GM21526 (cell line): ENCODE results near the gene NRG3.

Source experiments
- ATAC-seq: cut with Tn5 transposase; IDR thresholded peaks from one replicate; pipeline ENCODE4 v1.9.1; 2021; ENCODE audit warnings: moderate library complexity; ENCODE audit not compliant: unreplicated experiment, low FRiP score

The NRG3 gene

GRCh38 chr10:82866424-82867020, 991.5 kb downstream of the NRG3 start:
- ATAC-seq, result no peak

DNA sequence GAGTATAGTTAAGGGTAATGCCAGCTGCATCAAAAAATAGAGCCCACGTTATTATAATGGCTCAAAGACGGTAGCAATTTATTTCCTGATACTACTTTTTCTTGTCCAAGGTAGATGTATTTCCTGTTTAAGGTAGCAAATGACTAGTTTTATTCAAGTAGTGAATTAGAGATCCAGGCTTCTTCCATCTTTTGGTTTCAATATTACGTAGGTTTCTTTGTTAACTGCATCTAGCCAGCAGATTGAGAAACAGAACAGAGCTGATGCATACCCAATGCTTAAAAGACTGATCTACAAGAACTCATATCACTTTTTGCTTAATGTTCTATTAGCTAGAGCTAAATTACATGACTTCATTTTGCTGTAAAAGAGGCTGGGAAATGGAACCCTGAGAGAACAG, 992.1 kb downstream of the NRG3 start:
- ATAC-seq, result no peak

DNA sequence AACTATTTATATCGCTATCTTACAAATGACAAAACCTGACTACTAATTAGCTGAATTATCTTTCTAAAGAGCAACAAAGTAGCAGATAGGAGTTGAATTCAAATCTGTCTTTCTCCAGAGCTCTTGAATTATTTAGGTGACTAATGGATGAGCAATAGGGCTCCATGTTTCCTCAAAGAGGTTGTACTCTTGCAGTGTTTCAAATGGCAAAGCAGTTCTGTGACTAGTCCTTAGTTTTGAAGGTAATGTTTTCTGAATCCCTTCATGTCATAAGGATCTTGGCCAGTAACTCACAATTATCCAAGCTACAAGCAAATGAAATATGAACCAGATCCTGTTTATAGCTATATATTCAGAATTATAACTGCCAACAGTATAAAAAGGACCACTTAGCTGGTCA, 999.7 kb downstream of the NRG3 start:
- no peak for ATAC-seq

DNA sequence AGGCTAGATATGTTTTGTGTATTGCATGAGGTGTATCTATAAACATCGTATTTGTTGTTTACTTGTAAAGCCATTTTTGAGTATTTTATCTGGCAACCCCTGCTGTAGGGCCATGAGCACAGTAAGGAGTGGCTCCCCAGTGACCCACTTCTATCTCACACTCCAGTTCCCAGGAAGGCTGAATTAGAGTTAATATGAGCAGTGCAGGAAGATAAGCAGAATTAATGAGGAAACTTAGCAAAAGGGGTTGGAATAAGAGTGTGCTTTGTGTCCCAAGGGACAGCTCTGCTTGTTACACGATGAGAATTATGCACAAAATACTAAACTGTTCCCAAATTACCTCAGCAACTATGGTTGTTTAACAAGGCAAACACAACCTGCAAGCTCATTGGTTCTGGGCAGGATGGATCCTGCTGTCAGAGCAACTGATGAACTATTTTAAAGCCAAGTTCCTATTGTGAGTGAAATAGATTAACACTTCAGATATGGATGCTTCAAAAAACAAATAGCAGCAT, 1005.8 kb downstream of the NRG3 start:
- no peak for ATAC-seq

DNA sequence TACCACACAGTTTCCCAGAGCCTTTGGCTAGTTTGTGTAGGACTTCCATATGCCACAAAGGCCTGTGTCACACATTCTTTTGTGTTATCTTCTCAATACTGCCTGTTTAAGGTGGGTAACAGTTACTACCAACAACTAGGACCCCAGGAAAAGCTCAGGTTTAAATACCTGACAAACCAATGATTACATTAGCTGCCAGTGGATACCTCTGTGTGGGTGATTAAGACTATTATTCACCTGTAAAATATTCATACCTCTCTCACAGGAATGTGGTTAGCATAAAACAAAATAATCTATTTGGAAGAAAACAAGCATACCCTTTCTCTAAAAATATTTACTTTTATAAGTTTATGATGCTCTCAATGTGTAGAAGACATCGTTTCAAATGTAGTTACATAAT, 1007.7 kb downstream of the NRG3 start:
- no peak for ATAC-seq

DNA sequence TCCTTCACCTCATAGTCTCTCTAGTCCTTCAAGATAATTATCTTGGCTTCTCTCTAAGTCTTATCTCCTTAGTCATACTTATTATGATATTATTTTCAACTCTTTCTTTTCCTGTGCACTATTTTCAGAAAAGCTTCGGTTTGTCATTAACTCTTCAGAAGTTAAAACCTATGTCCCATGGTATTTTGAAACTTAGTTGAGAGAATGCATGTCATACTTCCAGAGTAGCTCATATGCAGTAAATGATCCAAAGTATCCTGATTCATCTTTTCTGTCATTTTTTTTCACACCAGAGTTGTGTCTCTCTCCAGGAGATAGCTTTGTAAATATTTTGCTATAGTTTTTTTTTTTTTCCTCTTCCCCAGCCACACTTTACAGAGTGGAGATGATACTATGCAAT, 1008.6 kb downstream of the NRG3 start:
- no peak for ATAC-seq

- no peak for ATAC-seq
Measured at GRCh38 chr10:82887488-82887887, 1012.5 kb downstream of the NRG3 start.

DNA sequence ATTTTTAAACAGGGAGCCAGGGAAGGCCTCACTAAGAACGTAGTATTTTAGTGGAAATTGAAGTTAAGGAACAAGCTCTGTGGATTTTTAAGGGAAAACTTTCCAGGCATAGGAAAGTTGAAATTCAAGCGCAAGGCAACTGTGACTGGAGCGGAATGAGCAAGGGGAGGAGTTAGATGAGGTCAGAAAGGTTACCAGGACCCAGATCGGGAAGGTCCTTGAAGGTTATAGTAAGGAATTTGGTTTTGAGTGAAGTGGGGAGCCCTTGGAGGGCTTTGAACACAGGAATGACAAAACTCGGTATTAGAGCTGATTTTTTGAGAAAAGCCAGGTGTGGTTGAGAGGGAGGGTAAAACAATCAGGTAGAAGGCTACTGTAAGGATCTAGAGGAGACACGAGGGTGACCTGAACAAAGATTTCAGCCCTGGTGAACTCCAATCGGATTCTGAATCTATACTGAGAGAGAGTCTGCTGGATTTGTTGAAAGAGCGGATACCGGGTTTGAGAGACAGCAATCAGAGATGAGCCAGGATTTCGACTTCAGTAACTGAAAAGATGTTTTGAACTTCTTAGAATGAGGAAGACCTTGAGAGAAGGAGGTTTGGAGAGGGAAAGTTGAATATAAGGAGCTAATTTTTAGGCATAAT, 1013.9 kb downstream of the NRG3 start:
- ATAC-seq, result no peak

DNA sequence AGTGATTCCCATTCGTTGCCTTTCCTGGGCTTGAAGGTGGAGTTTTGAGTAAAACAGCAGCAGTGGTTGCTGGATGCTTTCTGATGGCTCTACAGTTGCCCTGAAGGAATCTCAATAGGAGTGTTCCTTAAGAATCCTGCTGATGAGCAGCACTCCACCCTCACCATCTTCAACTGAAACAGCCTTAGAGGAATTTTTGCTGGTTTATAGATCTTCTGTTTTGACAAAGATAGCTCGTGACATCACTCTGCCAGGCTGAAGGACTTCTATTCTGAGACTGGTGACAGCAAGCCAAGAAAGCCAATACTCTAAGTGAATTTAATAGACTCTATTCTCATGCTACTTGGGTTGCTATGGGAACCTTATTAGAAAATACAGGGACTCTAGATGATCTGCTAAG, 1014.7 kb downstream of the NRG3 start:
- ATAC-seq, result no peak

DNA sequence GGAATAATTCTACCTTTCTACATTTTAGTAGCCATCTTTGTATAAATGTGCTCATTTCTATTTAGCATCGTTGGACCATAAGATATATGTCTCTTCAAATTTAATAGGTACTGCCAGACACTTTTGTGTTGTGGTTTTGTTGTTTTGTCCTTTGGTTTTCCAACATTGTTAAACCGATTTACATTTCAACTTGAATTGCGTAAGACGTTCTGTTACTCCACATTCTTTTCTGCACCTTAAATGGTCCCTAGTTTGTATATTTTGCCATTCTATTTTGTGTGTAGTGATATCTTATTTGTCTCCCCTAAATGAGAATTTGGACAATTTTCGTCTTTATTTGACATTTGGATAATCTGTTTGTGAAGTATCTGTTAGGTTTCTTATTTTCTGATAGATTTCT, 1015.6 kb downstream of the NRG3 start:
- ATAC-seq, result no peak

DNA sequence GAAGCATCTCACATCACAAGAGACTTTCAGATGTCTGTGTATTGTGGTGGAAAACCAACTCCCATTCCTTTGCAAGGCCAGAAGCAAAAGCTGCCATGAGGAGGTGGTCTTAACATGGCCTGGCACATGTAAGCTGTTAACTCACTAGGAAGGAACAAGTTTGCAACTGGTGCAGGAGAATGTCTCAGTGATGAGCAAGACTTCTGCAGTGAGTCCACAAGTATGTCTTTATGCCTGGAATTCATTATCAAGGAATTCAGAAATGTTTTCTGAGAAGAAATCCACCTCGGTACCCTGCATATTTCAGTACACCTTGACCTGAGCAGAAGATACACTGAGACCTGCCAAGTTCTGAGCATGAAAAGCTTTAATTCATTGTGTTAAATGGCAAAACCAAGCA, 1033.1 kb downstream of the NRG3 start:
- ATAC-seq, result no peak

DNA sequence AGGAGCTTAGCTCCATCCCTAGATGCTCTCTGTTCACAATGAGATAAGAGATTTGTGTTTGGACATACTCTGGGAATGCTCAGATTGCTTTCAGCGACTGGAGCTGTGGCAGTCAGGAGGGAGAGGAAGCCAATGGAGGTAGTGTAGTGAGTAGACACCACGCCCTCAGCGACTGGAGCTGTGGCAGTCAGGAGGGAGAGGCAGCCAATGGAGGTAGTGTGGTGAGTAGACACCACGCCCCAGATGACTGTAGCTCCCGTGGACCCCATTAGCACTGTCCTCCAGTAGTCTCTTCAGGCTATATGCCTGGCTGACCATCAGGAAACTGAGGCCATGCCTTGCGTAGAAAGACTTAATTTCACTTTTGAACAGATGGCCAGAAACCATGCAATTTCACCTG, 1033.8 kb downstream of the NRG3 start:
- no peak for ATAC-seq

GRCh38 chr10:82910301-82910700, 1035.3 kb downstream of the NRG3 start:
- no peak for ATAC-seq

- ATAC-seq, result no peak
Measured at GRCh38 chr10:82914655-82915136, 1039.7 kb downstream of the NRG3 start.

DNA sequence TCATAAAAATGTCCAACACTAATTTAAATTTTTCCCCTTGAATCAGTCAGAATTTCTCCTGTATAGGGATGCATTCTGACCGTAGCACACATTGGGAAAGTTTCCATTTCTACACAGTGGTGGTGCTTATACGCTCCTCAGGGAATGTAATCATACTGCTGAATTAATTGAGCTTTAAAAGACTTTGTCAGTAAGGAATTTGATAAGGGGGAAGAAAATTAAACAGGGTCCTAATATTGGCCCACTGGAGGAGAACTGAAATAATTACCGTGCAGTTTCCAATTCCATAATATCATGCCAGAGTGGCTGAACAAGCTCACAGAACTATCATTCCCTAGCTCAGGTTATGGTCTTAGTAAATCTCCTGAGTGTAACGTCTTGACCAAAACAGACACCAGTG, 1041.9 kb downstream of the NRG3 start:
- ATAC-seq, result no peak

DNA sequence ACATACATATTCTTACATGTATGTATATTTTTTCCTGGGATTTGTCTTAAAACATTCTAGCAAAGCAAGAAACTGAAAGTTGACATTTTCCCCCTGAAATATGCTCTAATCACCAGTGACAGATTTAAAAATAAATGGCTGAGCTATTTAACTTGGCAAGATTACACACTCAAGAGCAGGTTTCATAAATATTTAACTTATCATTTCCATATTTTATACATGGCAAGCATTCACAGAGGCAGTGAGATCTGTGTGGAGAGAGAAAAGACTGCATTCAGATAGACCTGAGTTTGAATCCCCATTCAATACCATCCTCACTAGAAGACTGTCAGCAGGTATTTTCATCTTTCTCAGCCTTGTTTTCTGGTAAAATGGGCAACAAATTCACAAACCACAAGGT, 1043.0 kb downstream of the NRG3 start:
- ATAC-seq, result no peak

GRCh38 chr10:82922046-82922445, 1047.1 kb downstream of the NRG3 start:
- ATAC-seq, result no peak

DNA sequence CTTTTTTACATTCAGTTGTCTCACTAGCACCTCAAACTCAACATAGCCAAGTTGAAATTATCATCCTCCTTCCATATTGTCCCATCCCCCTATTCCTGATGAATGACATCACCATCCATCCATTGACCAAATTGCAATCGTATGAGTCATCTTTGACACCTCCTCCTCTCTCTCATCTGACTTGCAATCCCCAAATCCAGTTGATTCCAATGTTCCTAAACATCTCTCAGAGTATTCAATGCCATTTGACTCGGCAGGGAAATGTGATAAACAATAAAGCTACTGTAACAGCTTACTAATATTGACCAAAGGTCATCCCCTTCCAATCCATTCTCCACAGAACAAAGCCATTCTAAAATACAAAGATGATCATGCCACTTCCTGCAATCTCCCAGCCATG, 1047.8 kb downstream of the NRG3 start:
- ATAC-seq, result no peak

DNA sequence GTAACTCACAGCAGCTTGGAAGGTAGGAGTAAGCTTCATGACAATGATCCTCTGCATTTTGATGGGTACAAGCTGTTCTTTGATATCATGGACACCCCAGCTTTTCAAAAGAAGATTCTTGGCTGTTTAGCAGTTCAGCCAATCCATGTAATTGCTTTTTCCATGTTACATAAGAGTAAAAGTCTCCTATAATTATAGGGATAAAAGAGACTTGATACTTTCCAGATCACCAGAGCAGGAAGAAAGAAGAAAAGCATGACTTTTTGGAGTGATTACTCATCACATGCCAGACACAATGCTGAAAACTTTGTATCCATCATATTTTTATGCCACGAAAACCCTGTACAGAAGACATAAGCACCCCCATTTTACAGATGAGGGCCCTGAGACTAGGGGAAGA, 1049.7 kb downstream of the NRG3 start:
- no peak for ATAC-seq

- ATAC-seq, result no peak
Measured at GRCh38 chr10:82925547-82925946, 1050.6 kb downstream of the NRG3 start.

GRCh38 chr10:82932451-82932850, 1057.5 kb downstream of the NRG3 start:
- ATAC-seq, result no peak

GRCh38 chr10:82934429-82934828, 1059.4 kb downstream of the NRG3 start:
- ATAC-seq, result no peak
